ENCODE data around the gene KRT80.

GRCh38 chr12:52200781-52201450 lies 9.1 kb upstream of the KRT80 start:
- TF ChIP-seq POLR2A (IDR thresholded peaks at IDR 0.05), result no peak
- TF ChIP-seq CTCF (IDR thresholded peaks at IDR 0.05), result no peak

Measured in vagina (tissue), 2 donors.